Mesendoderm (in vitro differentiated cells): ENCODE data around the gene ITSN1.

ENCODE experiments used
- DNase-seq: peaks from one replicate; pipeline ENCODE4 v3.0.0; 2013
- H2AK5ac ChIP-seq: 2 replicates; pipeline ENCODE4 v1.6.1; 2013; ENCODE audit warnings: low read length, inconsistent platforms
- H2BK120ac ChIP-seq: 2 replicates; pipeline ENCODE4 v1.6.1; 2013; ENCODE audit warnings: low read depth, mild to moderate bottlenecking, low read length, moderate library complexity, mixed read lengths
- H2BK15ac ChIP-seq: replicated peaks from 2 replicates; pipeline ENCODE4 v1.6.1; 2013; ENCODE audit warnings: low read depth, mild to moderate bottlenecking, moderate library complexity
- H2BK5ac ChIP-seq: 2 replicates; pipeline ENCODE4 v1.6.1; 2013; ENCODE audit warnings: low read length, inconsistent platforms
- H3K18ac ChIP-seq: 2 replicates; pipeline ENCODE4 v1.6.1; 2013; ENCODE audit warnings: mild to moderate bottlenecking, low read length, mixed read lengths
- H3K23ac ChIP-seq: one replicate; pipeline ENCODE4 v1.6.1; 2013; ENCODE audit warnings: low read length
- H3K27ac ChIP-seq: 2 replicates; pipeline ENCODE4 v1.5.1; 2013; ENCODE audit warnings: low read depth, mild to moderate bottlenecking, inconsistent platforms, low read length, moderate library complexity
- H3K27me3 ChIP-seq: 2 replicates; pipeline ENCODE4 v1.6.1; 2013; ENCODE audit warnings: low read length, control low read depth, mild to moderate bottlenecking, inconsistent platforms; ENCODE audit not compliant: insufficient read depth, poor library complexity
- H3K36me3 ChIP-seq: 2 replicates; pipeline ENCODE4 v1.6.1; 2013; ENCODE audit warnings: low read length, inconsistent platforms; ENCODE audit not compliant: control insufficient read depth, insufficient read depth
- H3K4ac ChIP-seq: one replicate; pipeline ENCODE4 v1.6.1; 2013; ENCODE audit warnings: low read depth, mild to moderate bottlenecking, low read length, moderate library complexity
- H3K4me1 ChIP-seq: 2 replicates; pipeline ENCODE4 v1.6.1; 2013; ENCODE audit warnings: low read depth, low read length, inconsistent platforms; ENCODE audit not compliant: control insufficient read depth
- H3K4me2 ChIP-seq: 2 replicates; pipeline ENCODE4 v1.6.1; 2013; ENCODE audit warnings: low read length
- H3K4me3 ChIP-seq: 2 replicates; pipeline ENCODE4 v1.5.1; 2013; ENCODE audit warnings: mild to moderate bottlenecking, low read length
- H3K56ac ChIP-seq: one replicate; pipeline ENCODE4 v1.6.1; 2013; ENCODE audit warnings: low read length
- H3K79me1 ChIP-seq: 2 replicates; pipeline ENCODE4 v1.6.1; 2013; ENCODE audit warnings: low read length, inconsistent platforms
- H3K79me2 ChIP-seq: 2 replicates; pipeline ENCODE4 v1.6.1; 2013; ENCODE audit warnings: mild to moderate bottlenecking, low read length; ENCODE audit not compliant: control insufficient read depth, insufficient read depth
- H3K9ac ChIP-seq: 2 replicates; pipeline ENCODE4 v1.6.1; 2013; ENCODE audit warnings: low read length, inconsistent platforms
- H4K5ac ChIP-seq: one replicate; pipeline ENCODE4 v1.6.1; 2013; ENCODE audit warnings: low read length
- H4K8ac ChIP-seq: one replicate; pipeline ENCODE4 v1.6.1; 2013; ENCODE audit warnings: low read depth, mild to moderate bottlenecking, control low read depth, low read length, moderate library complexity
- WGBS: extraction: QIAGEN DNeasy Blood & Tissue Kit; methylation state at CpG from one replicate; pipeline ENCODE4 v1.1.7; 2013; ENCODE audit warnings: low lambda C conversion rate, missing lambda C conversion rate; ENCODE audit not compliant: insufficient coverage; ENCODE audit errors: extremely low coverage; 5-methylcytosine and 5-hydroxymethylcytosine counted together

ITSN1 gene

GRCh38 chr21:33890187-33890586 lies 247.9 kb downstream of the ITSN1 start:
- no CpG with 5 or more reads among the region's 5 CpGs for WGBS
- DNase-seq = no peak
- no peak overlapping the region for H3K56ac ChIP-seq

GRCh38 chr21:33892853-33893252 lies 250.6 kb downstream of the ITSN1 start:
- Histone ChIP-seq H2BK5ac (no peak overlapping the region), H2BK120ac (no peak overlapping the region), H2BK15ac (no peak overlapping the region), H2AK5ac (no peak overlapping the region), H3K9ac (no peak overlapping the region), H3K56ac (no peak overlapping the region), H3K4ac (no peak overlapping the region), H3K23ac (no peak overlapping the region), H3K4me1 (peaks cover 2% of the 10 kb centered on the region), H3K79me1 (no peaks in the 10 kb centered on the region), H4K5ac (no peak overlapping the region), H3K18ac (no peak overlapping the region), H3K4me2 (no peak overlapping the region), H3K27me3 (no peaks in the 10 kb centered on the region), H3K79me2 (no peaks in the 10 kb centered on the region), H3K36me3 (no peaks in the 10 kb centered on the region), H3K27ac (no peak overlapping the region), H3K4me3 (no peak overlapping the region), H4K8ac (no peak overlapping the region)
- peak; percentile 88 for DNase-seq
- no CpG with 5 or more reads among the region's 8 CpGs for WGBS

More at GRCh38 chr21:33890187-33890586, 247.9 kb downstream of the ITSN1 start:
- Histone ChIP-seq H2BK120ac (no peak overlapping the region), H3K4me2 (no peak overlapping the region), H3K18ac (no peak overlapping the region), H3K79me1 (no peaks in the 10 kb centered on the region), H3K27me3 (no peaks in the 10 kb centered on the region), H4K5ac (no peak overlapping the region), H3K4me1 (peaks cover 2% of the 10 kb centered on the region), H3K9ac (no peak overlapping the region), H2AK5ac (no peak overlapping the region), H3K23ac (no peak overlapping the region), H2BK15ac (no peak overlapping the region), H3K4me3 (no peak overlapping the region), H3K27ac (no peak overlapping the region), H3K79me2 (no peaks in the 10 kb centered on the region), H4K8ac (no peak overlapping the region), H2BK5ac (no peak overlapping the region), H3K36me3 (no peaks in the 10 kb centered on the region), H3K4ac (no peak overlapping the region)

GRCh38 chr21:33893917-33894316 lies 251.6 kb downstream of the ITSN1 start:
- Histone ChIP-seq H3K56ac (no peak overlapping the region), H2BK15ac (no peak overlapping the region), H2BK120ac (no peak overlapping the region), H2AK5ac (no peak overlapping the region), H3K27ac (no peak overlapping the region), H2BK5ac (no peak overlapping the region), H4K8ac (no peak overlapping the region), H3K36me3 (no peaks in the 10 kb centered on the region), H3K4me1 (peaks cover 2% of the 10 kb centered on the region), H3K23ac (no peak overlapping the region), H3K4me3 (no peak overlapping the region), H3K79me1 (no peaks in the 10 kb centered on the region), H3K4ac (no peak overlapping the region), H3K27me3 (no peaks in the 10 kb centered on the region), H4K5ac (no peak overlapping the region), H3K9ac (no peak overlapping the region), H3K79me2 (no peaks in the 10 kb centered on the region), H3K18ac (no peak overlapping the region), H3K4me2 (no peak overlapping the region)
- no CpG with 5 or more reads among the region's 4 CpGs for WGBS
- peak; percentile 22 for DNase-seq

GRCh38 chr21:33894736-33895288 lies 252.5 kb downstream of the ITSN1 start:
- Histone ChIP-seq H3K27me3 (no peaks in the 10 kb centered on the region), H3K4me1 (peaks cover 2% of the 10 kb centered on the region), H3K4me3 (no peak overlapping the region), H3K36me3 (no peaks in the 10 kb centered on the region), H3K4ac (no peak overlapping the region), H3K27ac (no peak overlapping the region), H4K5ac (no peak overlapping the region), H3K9ac (peak overlapping the region; percentile 23), H2BK15ac (no peak overlapping the region), H3K4me2 (peak overlapping the region; percentile 14), H2BK120ac (no peak overlapping the region), H3K79me2 (no peaks in the 10 kb centered on the region), H2AK5ac (no peak overlapping the region), H3K79me1 (no peaks in the 10 kb centered on the region), H4K8ac (no peak overlapping the region), H3K18ac (no peak overlapping the region), H3K23ac (no peak overlapping the region), H2BK5ac (no peak overlapping the region), H3K56ac (peak overlapping the region; percentile 66)
- DNase-seq = peak; percentile 94
- no CpG with 5 or more reads among the region's 20 CpGs for WGBS

GRCh38 chr21:33895356-33895755 lies 253.1 kb downstream of the ITSN1 start:
- no peak overlapping the region for H4K8ac ChIP-seq
- no peaks in the 10 kb centered on the region for H3K27me3 ChIP-seq
- H2BK120ac ChIP-seq = no peak overlapping the region
- H3K4me1 ChIP-seq = peaks cover 2% of the 10 kb centered on the region
- no peak overlapping the region for H3K4ac ChIP-seq
- no peak overlapping the region for H3K4me2 ChIP-seq
- no peaks in the 10 kb centered on the region for H3K79me2 ChIP-seq
- H3K56ac ChIP-seq = no peak overlapping the region
- H3K9ac ChIP-seq = no peak overlapping the region
- H3K79me1 ChIP-seq = no peaks in the 10 kb centered on the region
- no peak overlapping the region for H3K27ac ChIP-seq
- no peak overlapping the region for H2BK5ac ChIP-seq
- WGBS = no CpG with 5 or more reads among the region's 28 CpGs
- no peak overlapping the region for H3K18ac ChIP-seq
- no peak overlapping the region for H3K4me3 ChIP-seq
- no peaks in the 10 kb centered on the region for H3K36me3 ChIP-seq
- H2AK5ac ChIP-seq = no peak overlapping the region
- no peak overlapping the region for H2BK15ac ChIP-seq
- DNase-seq = no peak
- no peak overlapping the region for H3K23ac ChIP-seq
- no peak overlapping the region for H4K5ac ChIP-seq

GRCh38 chr21:33896691-33897090 lies 254.4 kb downstream of the ITSN1 start:
- Histone ChIP-seq H2BK5ac (no peak overlapping the region), H3K23ac (no peak overlapping the region), H4K5ac (no peak overlapping the region), H2BK120ac (no peak overlapping the region), H3K4me3 (no peak overlapping the region), H3K27ac (no peak overlapping the region), H2BK15ac (no peak overlapping the region), H3K27me3 (no peaks in the 10 kb centered on the region), H3K79me1 (no peaks in the 10 kb centered on the region), H3K4me2 (no peak overlapping the region), H3K36me3 (no peaks in the 10 kb centered on the region), H3K4me1 (peaks cover 2% of the 10 kb centered on the region), H3K56ac (no peak overlapping the region), H3K79me2 (no peaks in the 10 kb centered on the region), H3K18ac (no peak overlapping the region), H2AK5ac (no peak overlapping the region), H4K8ac (no peak overlapping the region), H3K4ac (no peak overlapping the region), H3K9ac (no peak overlapping the region)
- no peak for DNase-seq
- no CpG with 5 or more reads among the region's 6 CpGs for WGBS
